ENCODE data around the gene RNF31. TPM values are rescaled to one million over a fixed set of nuclear protein-coding genes. Genes with fewer than 3 reads are reported as not detected.

Gene RNF31
- total and polyA plus RNA-seq, 2 donors (not counting 3 experiments of a cell fraction or from before 2014, with no cell fraction given) = 32.3 to 69.7 TPM

GRCh38 chr14:24116128-24116814 lies 31.0 kb upstream of the RNF31 start:
- no peak for DNase-seq (ENCODE audit: low read depth, low spot score)
- H3K4me3 ChIP-seq (replicated peaks in 1 of 3; ENCODE audit: insufficient read depth in 1 of 3, low read depth in 1 of 3, low read length in 3 of 3) = no peak overlapping the region
- BruUV-seq (replicated peaks) = no TSS peak

GRCh38 chr14:24117179-24117578 lies 30.1 kb upstream of the RNF31 start:
- Histone ChIP-seq H3K9me3 (replicated peaks; ENCODE audit: control insufficient read depth, insufficient read depth, low read length) (no peaks in the 10 kb centered on the region), H3K4me1 (ENCODE audit: control insufficient read depth, extremely low read depth, insufficient read depth, low read length) (peaks cover 13% of the 10 kb centered on the region), H3K27me3 (ENCODE audit: control insufficient read depth in 2 of 2, insufficient read depth in 2 of 2, low read length in 2 of 2) (no peaks in the 10 kb centered on the region), H2AFZ (ENCODE audit: low read depth, low read length) (no peak overlapping the region), H3K27ac (ENCODE audit: insufficient read depth, low read depth, low read length) (no peak overlapping the region), H3K4me2 (ENCODE audit: insufficient read depth, low read length) (no peak overlapping the region), H3K36me3 (ENCODE audit: control insufficient read depth in 2 of 2, extremely low read depth in 1 of 2, insufficient read depth in 2 of 2, low read length in 2 of 2) (peaks cover 8 to 25% of the 10 kb centered on the region in 2 experiments), H3K9ac (replicated peaks; ENCODE audit: extremely low read depth, insufficient read depth, low read length) (no peak overlapping the region), H3K79me2 (ENCODE audit: control insufficient read depth, insufficient read depth, low read length) (no peaks in the 10 kb centered on the region), H4K20me1 (replicated peaks; ENCODE audit: control insufficient read depth, extremely low read depth, insufficient read depth, low read length) (no peaks in the 10 kb centered on the region), H3K9me1 (replicated peaks; ENCODE audit: control insufficient read depth, extremely low read depth, insufficient read depth, low read length) (no peaks in the 10 kb centered on the region), H3K4me3 (replicated peaks in 1 of 3; ENCODE audit: insufficient read depth in 1 of 3, low read depth in 1 of 3, low read length in 3 of 3) (no peak overlapping the region)
- no peak for DNase-seq (ENCODE audit: low read depth, low spot score)
- TF ChIP-seq POLR2A (IDR thresholded peaks at IDR 0.05; ENCODE audit: low read depth, low read length) (no peak), GATA2 (IDR thresholded peaks at IDR 0.05; ENCODE audit: insufficient read depth, insufficient read length, low read depth, low read length) (no peak), POLR2AphosphoS5 (IDR thresholded peaks at IDR 0.05; ENCODE audit: insufficient read depth, low read depth, low read length) (no peak), MAX (IDR thresholded peaks at IDR 0.05; ENCODE audit: insufficient read depth, insufficient read length) (no peak), JUN (IDR thresholded peaks at IDR 0.05; ENCODE audit: borderline replicate concordance, insufficient read depth, insufficient read length, low read depth) (no peak), EZH2 (IDR thresholded peaks at IDR 0.05; ENCODE audit: borderline replicate concordance, low read depth, low read length, severe bottlenecking) (no peak), FOS (IDR thresholded peaks at IDR 0.05; ENCODE audit: borderline replicate concordance, insufficient read depth, low read length) (no peak), MYC (IDR thresholded peaks at IDR 0.05; ENCODE audit: low read depth, low read length) (no peak)
- TF ChIP-seq, protein P1, sequence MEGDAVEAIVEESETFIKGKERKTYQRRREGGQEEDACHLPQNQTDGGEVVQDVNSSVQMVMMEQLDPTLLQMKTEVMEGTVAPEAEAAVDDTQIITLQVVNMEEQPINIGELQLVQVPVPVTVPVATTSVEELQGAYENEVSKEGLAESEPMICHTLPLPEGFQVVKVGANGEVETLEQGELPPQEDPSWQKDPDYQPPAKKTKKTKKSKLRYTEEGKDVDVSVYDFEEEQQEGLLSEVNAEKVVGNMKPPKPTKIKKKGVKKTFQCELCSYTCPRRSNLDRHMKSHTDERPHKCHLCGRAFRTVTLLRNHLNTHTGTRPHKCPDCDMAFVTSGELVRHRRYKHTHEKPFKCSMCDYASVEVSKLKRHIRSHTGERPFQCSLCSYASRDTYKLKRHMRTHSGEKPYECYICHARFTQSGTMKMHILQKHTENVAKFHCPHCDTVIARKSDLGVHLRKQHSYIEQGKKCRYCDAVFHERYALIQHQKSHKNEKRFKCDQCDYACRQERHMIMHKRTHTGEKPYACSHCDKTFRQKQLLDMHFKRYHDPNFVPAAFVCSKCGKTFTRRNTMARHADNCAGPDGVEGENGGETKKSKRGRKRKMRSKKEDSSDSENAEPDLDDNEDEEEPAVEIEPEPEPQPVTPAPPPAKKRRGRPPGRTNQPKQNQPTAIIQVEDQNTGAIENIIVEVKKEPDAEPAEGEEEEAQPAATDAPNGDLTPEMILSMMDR (IDR thresholded peaks at IDR 0.05; ENCODE audit: extremely low read depth in 1 of 2, insufficient read depth in 1 of 2, low read depth in 1 of 2, low read length in 2 of 2) = no peak
- dilution Hi-C loops (cut with MboI; ENCODE audit: extremely low pct_ligation_motif_present, low sequenced_read_pairs) (no loop called here), intact Hi-C loops (cut with micrococcal nuclease) (no loop called here)
- POLR2A ChIA-PET = interaction anchor here (1.6 kb wide), 1 partner anchor 24 kb away, joined by 4 read pairs; the partner anchor contains the start of gene EMC9
- FAIRE-seq = no peak
- BruUV-seq (replicated peaks) = no TSS peak
- CTCF ChIA-PET = interaction anchor here (1.0 to 3.3 kb wide), 4 partner anchors 9 to 59 kb away, joined by 4 to 10 read pairs (median 7); partner anchors contain the start of genes IRF9 and PSME1

More at GRCh38 chr14:24116128-24116814, 31.0 kb upstream of the RNF31 start:
- no peaks in the 10 kb centered on the region for H3K27me3 ChIP-seq (ENCODE audit: control insufficient read depth in 2 of 2, insufficient read depth in 2 of 2, low read length in 2 of 2)
- dilution Hi-C loops (cut with MboI; ENCODE audit: extremely low pct_ligation_motif_present, low sequenced_read_pairs) (no loop called here), intact Hi-C loops (cut with micrococcal nuclease) (no loop called here)
- no peak for FAIRE-seq
- H3K36me3 ChIP-seq (ENCODE audit: control insufficient read depth in 2 of 2, extremely low read depth in 1 of 2, insufficient read depth in 2 of 2, low read length in 2 of 2) = peaks cover 8 to 21% of the 10 kb centered on the region in 2 experiments
- ChIA-PET CTCF (interaction anchor here (1.0 to 3.3 kb wide), 6 partner anchors 10 to 58 kb away, joined by 3 to 16 read pairs (median 7); partner anchors contain the start of genes IRF9 and PSME1), POLR2A (interaction anchor here (1.6 kb wide), 1 partner anchor 25 kb away, joined by 4 read pairs; the partner anchor contains the start of gene EMC9)
- no peak overlapping the region for H2AFZ ChIP-seq (ENCODE audit: low read depth, low read length)
- H3K4me1 ChIP-seq (ENCODE audit: control insufficient read depth, extremely low read depth, insufficient read depth, low read length) = peaks cover 13% of the 10 kb centered on the region
- no peaks in the 10 kb centered on the region for H3K9me1 ChIP-seq (replicated peaks; ENCODE audit: control insufficient read depth, extremely low read depth, insufficient read depth, low read length)
- no peak overlapping the region for H3K4me2 ChIP-seq (ENCODE audit: insufficient read depth, low read length)
- H4K20me1 ChIP-seq (replicated peaks; ENCODE audit: control insufficient read depth, extremely low read depth, insufficient read depth, low read length) = no peaks in the 10 kb centered on the region
- no peak for TF ChIP-seq FOS (IDR thresholded peaks at IDR 0.05; ENCODE audit: borderline replicate concordance, insufficient read depth, low read length)
- H3K27ac ChIP-seq (ENCODE audit: insufficient read depth, low read depth, low read length) = no peak overlapping the region
- no peak overlapping the region for H3K9ac ChIP-seq (replicated peaks; ENCODE audit: extremely low read depth, insufficient read depth, low read length)
- no peaks in the 10 kb centered on the region for H3K9me3 ChIP-seq (replicated peaks; ENCODE audit: control insufficient read depth, insufficient read depth, low read length)
- H3K79me2 ChIP-seq (ENCODE audit: control insufficient read depth, insufficient read depth, low read length) = no peaks in the 10 kb centered on the region
